ENCODE results near the gene EPB41L2.

The EPB41L2 gene

DNA sequence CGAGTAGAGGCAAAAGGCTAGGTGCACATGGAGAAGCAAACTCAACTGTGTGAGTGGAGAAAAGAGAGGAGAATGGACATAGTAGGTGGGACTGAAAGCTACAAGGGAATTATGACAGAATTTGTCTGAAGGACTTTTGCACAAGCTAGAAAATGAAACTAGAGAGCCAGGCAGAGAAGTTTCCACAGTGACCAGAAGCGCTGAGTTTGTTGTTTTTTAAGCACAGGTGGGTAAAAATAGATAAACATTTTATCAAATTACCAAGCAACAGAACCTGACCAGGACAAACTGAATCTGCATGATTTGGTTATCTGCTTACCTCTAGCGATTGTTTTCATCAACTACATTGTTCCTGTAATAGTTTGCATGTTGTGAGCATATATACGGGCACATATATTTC, 197.3 kb downstream of the EPB41L2 start:
- DNase-seq (ENCODE audit: low read depth in 2 of 2) = no peak

DNA sequence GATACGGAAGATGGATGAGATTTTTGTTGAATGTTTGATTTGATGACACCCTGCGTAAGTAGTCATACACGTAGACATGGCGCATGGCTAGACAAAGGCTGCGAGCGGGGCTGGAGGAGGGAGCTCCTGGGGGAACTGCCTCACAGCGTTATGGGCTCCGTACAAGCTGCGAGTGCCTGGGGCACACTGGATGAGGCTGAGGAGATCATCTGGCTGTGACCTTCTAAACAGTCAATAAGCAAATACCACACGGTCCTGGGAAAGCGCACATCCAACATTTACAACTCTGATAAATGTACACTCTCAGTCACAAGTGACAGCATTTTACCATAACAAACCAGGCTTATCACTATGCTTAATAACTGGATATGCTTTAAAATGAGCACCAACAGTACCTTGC, 198.7 kb downstream of the EPB41L2 start:
- no peak for DNase-seq (ENCODE audit: low read depth in 2 of 2)

DNA sequence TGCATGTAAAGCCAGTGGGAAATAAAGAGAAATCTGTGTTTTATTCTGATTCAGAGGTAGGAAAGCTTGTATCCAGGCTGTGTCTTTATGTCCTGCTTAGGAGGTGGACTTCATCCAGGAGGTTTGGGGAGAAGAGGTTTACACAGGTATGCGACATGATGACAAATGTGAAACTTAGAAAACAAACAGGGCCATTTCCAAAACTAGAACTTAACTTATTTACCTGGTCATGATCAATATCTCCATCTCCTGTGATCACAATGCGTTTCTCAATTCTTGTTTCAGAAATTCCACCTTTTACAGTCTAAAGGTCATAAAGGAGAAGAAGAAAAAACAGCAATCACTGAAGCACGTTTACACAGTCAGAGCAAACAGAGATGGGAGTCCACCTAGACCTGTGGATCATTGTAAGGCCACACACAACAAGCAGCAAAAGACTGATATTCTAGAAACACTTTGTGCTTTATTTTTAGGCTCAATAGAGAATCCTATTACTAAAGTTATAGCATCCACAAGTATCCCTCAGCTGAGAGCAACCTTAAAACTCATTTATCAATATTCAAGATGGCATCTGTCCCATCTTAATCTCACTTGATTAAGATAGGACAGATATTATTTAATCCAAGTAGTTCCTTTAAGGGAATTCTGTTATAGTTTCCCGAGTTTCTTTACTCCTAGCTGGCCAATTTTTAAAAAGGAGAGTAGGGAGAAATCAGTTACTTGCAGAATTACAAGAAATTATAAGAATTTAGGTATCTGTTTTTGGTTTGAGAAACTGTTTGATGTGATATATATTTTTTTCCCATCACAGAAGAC, 199.4 kb downstream of the EPB41L2 start:
- no peak for DNase-seq (ENCODE audit: low read depth in 2 of 2)

DNA sequence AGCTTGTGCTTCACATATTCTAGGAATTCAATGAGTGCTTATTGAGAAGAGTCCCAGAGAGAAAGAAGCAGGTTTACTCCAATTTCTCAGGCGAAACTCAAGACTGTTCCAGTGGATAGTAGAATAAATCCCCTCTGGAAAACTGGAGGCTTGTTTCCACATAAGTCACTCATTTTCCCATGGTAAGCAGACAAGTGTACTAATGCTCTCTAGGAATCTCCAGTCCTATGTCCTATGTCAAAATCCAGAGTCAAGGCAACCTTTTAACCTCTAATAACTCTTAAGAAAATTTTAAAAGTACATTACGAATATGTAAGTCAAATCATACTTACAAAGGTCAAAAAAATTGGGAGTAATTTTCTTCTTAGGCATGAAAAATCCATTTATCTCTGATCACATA, 200.7 kb downstream of the EPB41L2 start:
- DNase-seq (ENCODE audit: low read depth in 2 of 2) = no peak

DNA sequence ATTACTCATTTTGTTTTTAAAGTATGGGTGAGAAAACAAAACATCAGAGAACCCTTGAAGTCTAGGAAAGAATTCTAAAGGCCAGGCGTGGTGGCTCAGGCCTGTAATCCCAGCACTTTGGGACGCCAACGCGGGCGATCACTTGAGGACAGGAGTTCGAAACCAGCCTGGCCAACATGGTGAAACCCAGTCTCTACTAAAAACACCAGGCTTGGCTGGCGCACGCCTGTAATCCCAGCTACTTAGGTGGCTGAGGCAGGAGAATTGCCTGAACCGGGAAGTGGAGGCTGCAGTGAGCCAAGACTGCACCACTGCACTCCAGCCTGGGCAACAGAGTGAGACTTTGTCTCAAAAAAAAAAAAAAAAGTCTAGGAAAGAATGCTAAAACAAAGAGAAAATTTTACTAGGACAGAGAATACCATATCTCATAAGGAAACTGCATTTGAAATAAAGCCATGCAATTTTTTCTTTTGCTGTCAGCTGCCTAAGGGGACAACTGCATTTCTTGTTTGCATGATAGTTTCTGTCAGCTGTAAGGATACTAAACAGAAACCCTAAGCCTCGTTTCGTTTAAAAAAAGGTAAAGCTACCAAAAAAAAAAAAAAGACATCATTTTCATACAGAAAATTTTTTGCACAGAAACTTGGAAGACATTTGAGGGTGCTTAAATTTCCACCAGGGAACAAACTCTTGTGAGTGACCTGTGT, 203.7 kb downstream of the EPB41L2 start:
- no peak for DNase-seq (ENCODE audit: low read depth in 2 of 2)

DNA sequence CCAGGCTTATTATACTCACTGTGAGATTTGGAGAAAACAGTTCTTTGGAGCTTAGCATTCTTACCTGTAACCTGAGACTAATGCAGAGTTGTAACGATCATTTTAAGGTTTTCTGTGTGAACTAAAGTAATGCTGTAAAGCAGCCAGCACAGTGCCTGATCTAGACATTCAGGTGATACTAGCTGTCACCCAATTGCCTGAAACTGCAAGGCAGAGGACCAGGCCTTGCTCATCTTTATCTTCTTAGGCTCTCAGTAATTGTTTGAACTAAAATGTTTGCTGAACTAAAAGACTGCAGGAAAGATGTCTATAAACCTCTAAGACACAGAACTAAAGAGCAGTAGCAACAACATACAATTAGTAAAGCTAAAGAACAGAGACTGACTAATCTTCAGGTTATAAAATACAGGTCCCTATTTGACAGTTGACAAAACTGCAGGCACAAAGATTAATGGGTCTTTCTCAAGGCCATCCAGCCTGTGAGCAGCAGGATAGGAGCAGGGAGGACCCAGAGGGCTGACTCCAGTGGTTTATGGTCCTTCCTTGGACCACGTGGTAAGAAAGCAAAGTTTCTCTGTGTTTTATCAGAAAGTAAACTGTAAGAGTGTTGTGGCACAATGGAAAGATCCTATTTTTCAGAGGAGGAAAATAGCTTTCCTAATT, 204.4 kb downstream of the EPB41L2 start:
- DNase-seq (ENCODE audit: low read depth in 2 of 2) = no peak

DNA sequence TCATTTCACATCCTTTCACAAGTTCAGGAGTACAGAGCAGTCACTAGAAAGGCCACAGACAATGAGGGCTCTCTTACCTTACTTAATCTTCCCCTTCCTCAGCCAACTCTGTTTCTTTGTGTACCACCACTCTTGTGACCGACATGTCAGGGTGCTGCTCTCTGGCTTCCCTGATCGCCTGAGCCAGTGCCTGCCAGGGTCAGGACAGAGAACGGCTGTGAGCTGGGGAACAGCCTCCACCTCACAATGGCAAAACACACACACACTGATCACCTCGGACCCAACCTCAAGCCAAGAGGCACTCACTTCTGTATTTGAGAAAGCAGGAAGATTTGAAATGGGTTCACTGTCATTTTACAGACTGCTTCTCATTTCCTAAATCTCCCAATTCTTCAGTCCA, 205.0 kb downstream of the EPB41L2 start:
- no peak for DNase-seq (ENCODE audit: low read depth in 2 of 2)

DNA sequence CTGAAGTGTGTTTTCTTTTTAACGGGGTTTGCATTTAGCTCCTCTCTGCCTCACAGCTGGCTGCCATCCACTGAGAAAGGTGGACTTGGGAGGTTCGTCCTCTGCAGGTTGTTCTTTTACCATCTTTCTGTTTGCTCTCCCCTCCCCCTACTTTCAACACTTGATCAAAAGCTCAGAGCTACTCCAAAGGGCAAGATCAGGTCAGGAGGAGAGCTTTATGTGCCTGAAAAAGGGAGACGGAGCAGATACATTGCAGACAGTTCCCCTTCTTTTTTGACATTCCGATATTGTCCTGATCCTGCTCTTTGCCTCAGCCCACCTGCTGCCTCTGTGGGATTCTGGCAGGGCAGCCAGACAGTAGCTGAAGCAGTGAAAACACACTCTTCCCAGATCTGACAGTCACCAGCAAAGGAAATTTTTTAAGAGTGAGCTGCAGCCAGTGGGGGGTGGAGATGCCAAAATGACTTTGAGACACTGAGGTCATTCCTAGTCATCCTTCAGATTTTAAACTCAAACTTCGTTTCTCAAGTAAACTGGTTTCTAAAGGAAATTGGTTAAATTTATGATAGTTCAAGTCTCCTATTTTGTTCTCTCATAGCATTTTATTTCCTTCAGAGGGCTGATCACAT, 209.4 kb downstream of the EPB41L2 start:
- no peak for DNase-seq (ENCODE audit: low read depth in 2 of 2)

DNA sequence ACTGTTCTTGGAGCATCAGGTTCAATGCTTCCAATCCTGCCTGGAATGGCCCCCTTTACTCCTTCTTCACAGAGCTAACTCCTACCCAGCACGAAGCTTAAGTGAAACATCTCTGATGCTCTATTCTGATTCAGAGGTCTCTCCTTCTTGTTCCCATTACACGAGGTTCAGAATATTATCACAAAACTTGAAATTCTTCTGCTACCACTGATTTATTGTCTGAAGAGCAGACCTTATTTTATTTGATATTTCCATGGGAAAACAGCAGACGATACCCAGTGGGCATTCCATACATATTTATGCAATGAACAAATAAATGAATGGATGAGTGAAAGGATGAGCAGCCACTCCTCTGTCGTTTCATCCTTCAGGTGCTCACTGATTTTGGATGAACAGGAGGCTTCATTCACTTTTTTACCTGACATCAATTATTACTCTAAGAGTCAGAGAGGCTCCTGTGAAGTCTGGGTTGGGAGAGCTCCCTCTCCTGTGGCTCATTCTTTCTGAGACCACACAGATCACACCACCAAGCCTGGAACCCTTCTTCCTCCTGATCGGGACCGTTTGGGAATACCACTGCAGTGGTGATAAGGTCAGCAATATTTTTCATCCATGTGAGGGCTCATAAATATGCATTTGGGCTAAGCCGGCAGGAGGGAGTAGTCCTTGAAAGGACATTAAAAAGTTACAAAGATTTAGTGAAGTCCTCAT, 210.0 kb downstream of the EPB41L2 start:
- DNase-seq (ENCODE audit: low read depth in 2 of 2) = no peak

DNA sequence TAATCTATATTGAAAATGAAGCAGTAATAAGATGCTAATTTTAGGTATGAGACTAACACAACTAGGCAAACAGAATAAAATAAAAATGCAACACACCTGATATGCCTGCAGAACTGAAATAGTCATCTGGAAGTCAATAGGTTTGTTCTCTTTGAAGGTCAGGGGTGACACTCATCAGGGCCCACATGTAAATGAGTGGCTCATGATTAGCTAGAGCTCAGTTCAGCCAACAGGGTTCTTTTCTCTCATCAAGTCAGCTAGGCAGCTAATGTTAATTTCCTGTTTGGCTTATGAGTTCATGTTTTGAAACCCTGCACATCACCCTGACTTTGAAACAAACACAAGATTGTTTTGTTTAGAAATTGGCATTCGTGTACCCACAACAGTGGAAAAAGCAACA, 212.0 kb downstream of the EPB41L2 start:
- DNase-seq (ENCODE audit: low read depth in 2 of 2) = no peak

DNA sequence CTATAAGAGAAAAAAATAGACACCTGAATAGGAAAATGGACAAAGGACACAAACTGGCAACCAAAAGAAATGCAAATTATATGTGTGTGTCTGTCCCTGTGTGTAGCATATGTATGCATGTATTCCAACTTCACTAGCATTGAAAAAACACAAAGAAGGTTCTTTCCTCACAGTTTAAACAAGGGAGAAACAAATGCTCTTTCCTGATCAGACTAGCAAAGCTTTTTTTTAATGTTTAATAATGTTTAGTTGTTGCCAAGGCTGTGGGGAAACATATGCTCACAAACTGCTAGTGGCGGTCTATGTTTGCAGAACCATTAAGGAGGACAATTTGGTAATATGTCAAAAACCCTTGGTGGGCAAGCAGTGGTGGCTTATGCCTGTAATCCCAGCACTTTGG, 213.5 kb downstream of the EPB41L2 start:
- no peak for DNase-seq (ENCODE audit: low read depth in 2 of 2)

DNA sequence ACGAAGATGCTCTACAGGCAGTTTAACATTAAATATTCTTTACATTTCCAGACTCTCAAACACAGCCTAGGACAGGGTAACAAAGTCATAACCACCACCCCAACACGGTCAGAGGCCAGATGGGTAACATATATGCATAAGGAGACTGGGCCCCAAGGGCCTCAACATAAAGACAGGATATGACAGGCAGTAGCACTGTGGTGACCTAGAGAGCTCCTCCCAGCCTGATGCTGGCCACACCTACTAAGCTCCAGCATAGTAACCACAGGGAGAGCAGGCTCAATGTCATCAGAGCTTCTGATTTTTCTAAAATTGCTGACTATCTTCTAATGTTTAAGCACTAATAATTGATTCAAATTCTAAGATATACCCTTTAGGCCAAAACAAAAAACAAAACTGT, 214.1 kb downstream of the EPB41L2 start:
- DNase-seq (ENCODE audit: low read depth in 2 of 2) = peak; percentile 4 to 6

DNA sequence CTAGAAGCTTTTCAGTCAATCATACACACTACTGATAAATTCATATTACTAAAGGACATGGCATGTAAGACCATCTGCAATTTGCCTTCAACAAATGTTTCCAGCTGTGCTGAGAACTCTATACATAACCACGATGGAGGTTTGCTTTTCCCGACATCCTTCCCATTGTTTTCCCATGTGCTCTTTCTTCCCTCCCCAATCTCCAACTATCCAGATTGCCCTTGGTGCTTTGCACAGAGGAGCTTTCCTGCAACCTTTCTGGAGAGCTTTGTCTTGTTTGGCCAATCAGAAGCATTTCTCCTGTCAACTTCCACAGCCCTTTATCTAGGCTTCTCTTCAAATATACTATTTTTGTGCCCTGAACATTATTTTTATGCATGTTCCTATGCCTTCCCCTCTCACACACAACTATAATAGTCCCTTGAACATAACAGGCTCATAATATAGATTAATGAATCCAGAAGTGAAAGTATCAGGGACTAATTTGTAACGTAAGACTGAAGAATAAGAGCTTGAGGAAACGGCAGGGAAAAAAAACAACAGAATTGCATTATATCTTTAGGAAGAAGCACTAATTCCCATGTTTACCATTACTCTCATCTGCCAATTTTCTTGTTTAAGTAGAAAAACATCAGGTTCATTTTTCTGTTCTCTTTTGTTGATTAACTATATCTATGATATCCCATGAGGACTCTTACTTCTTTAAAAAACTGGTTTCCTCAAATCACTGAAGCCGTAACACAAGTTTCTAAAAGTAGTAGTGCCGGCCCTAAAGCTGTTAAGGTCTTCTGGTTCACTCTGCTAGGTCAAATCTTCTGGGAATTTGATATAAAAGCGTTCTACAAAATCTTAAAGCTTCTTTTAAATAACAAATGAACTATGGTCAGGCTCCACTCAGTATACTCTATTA, 215.8 kb downstream of the EPB41L2 start:
- DNase-seq (ENCODE audit: low read depth in 2 of 2) = no peak

DNA sequence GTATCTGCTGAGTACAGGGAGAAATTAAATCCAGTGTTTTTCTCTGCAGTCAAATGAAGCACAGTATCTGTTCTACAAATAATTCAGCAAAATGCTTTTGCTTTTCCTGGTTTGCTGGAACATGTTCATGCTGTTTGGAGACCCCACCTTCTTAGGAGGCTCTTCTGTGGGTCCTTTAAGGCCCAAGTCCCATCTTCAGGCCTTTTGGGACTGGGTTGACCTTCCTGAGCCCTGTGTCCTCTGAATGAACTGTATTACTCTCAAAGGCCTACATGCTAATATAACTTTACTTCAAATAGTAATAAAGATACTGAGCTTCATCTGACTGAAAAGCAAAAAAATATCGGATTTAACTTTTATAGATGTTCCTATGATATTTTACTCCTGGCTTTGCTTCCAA, 216.5 kb downstream of the EPB41L2 start:
- DNase-seq (ENCODE audit: low read depth in 2 of 2) = no peak

DNA sequence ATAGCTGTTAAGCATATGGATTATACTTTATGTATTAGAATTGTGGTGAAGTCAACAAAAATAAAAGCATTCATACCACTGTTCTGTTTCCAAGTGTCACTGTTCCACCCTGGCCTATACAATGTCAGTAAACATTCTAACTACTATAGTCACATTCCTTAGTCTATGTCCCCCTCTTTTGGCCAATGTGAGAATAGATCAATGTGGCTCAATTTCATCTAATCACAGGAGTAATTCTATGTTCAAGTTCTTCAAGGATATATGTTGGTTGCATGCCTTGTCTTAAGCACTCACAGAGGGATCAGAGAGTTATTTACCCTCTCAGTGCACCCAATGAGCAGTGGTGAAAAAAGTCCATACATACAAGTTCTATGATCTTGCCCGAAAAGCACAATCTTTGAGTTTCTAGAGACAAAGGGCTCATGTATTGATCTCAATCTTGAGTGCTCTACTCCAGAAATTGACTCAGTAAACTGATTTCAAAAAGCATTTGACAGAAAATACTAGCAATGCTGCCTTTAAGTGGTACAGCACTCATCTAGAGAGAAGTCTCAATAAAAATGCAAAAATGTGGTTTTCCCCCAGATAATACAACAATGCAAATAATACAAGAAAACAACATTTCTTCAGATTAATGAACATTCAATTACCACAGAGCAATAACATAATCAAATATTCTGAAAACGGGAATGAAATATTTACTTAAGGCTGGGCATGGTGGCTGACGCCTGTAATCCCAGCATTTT, 219.3 kb downstream of the EPB41L2 start:
- no peak for DNase-seq (ENCODE audit: low read depth in 2 of 2)

DNA sequence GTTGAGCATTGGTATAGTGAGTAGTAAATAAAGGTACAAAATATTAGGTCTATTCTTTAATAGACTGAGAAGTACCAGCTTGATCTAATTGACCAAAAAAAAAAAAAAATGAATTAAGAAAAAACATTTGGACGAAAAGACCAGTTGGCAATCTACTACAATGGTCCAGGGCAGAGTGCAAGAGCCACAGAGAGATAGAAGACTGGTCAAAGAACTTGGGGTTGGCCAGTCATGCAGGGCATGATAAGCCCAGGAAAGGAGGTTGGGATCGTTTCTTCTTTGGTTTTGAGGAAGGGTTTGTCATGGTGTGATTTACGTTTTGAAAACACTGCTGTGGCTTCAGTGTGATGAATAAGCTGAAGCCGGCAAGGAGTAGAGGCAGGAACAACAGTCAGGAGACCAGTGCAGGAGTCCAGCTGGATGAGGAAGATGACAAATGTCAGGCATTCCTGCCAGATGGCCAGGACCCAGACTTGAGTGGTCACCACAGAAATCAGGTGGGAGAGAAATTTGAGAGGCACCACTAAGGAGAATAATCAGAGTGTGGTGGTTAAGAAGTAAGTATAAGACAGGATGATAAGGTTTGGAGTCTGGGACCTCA, 221.8 kb downstream of the EPB41L2 start:
- DNase-seq (ENCODE audit: low read depth in 2 of 2) = no peak

DNA sequence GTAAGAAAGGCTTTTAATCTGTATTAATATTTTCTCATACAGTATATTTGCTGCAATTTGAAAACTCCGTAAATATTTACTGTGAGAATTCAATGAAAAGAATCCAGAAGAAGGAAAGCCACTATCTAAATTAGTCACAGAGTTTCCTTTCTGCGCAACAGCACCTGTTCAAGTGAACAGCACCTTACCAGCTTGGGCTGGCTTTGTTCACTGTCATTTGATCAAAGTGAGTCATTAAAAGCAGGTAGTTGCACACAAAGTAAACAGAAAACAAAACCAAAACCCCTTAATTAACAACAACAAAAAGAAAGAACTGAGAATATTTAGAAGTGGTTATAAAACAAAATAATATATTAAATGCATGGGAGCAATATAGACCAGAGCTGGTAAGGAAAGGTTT, 223.0 kb downstream of the EPB41L2 start:
- DNase-seq (ENCODE audit: low read depth in 2 of 2) = no peak

DNA sequence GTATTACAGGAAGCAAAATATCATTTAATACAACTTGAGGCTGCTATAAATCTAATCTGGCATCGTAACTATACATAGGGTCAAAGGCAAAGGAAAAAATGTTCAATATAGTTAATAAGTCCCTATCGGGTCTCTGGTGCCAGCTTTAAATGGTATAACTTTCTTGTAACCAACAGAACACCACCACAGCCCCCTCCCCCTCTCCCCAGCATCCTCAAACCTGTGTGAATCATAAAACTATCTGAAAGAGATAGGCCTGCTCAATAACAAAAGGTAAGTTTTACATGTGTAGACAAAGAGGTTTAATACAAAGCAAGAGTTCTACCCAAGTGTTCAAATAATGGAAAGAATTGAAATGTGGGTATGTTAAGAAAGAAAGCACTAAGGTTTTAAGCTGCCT, 223.7 kb downstream of the EPB41L2 start:
- DNase-seq (ENCODE audit: low read depth in 2 of 2) = no peak

DNA sequence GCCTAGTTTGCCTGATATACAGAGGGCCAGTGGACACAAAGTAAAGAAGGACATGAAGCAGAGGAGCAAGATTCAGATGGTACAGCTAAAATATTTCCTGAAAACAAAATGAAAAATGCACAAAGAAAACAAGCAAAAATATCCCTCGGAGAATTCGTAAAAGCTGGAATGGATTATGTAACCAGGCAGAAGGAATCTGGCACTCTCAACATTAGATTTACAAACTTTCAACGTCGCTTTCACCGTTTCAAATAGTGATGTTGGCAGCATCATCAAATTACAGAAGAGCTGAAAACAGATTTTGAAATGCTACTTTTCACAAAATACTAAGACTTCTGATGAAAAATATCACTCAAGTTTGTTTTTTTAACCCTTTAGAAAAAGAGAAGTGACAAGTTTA, 224.1 kb downstream of the EPB41L2 start:
- DNase-seq (ENCODE audit: low read depth in 2 of 2) = no peak
